ENCODE data around the gene NXPH4.

- TF ChIP-seq CTCF (conservative IDR thresholded peaks at IDR 0.05; ENCODE audit: low read depth, low read length) (no peak), EZH2 (IDR thresholded peaks at IDR 0.05; ENCODE audit: borderline replicate concordance, low read depth, low read length, poor library complexity, severe bottlenecking) (no peak)
Observed at GRCh38 chr12:57221169-57221917, 4.7 kb downstream of the NXPH4 start.

Measured in A673 (cell line).